ENCODE results near the gene ALKBH5.

ALKBH5 gene

DNA sequence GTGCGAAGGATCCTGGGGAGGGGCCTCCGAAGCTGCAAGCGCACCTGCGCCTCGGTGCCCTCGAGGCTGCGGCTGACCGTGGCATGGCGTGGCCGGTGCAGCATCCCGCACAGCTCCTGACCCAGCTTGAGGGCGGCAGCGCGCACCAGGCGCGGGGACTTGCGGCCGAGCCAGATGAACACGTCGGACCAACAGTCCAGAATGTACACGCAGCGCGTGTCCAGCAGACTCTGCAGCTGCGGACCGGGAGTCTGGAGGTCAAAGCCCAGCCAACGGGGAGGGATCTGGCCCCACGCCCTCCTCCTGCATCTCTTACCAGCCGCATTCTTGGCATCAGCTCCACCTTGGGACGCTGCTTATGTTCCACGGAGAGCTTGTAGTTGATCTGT lies 64.0 kb downstream of the ALKBH5 start:
- no peak for DNase-seq

DNA sequence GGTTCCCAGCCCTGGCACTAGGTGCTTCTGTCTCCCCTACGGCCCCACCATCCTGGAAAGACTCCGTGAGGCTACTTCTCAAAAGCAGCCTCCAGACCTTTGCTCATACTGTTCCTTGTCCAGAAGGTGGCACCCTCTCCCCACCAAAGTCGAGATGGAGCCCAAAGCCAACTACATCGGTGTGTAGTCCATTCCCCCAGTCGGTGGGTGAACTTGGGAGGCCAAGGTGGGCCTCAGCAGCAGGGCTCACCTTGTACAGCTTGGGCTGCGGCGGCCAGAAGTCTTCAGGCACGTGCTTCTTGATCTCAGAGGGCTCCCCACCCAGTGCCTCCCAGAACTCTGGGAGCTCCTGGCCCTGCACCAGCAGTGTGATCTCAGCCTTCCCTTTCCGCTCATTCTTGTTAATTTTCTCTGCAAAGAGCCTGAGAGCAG lies 64.7 kb downstream of the ALKBH5 start:
- DNase-seq = peak; percentile 58

DNA sequence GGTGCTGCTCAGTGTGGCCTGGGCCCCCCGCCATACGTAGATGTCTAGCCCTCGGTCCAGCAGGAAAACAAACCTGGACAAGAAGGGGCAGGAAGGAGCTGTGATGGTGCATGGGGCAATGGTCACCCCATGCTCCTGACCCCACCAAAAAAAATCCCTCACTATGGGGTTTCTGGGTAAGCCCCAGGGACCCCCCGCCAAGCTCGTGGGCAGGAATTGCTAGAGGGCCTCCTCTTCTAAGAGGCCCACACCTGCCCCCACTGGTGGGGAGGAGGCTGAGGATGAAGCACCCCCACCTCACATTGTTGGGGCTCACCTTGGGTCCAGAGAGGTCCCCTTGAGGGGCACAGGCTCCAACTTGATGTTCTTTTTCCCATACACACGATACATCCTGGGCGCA lies 65.2 kb downstream of the ALKBH5 start:
- DNase-seq = no peak

DNA sequence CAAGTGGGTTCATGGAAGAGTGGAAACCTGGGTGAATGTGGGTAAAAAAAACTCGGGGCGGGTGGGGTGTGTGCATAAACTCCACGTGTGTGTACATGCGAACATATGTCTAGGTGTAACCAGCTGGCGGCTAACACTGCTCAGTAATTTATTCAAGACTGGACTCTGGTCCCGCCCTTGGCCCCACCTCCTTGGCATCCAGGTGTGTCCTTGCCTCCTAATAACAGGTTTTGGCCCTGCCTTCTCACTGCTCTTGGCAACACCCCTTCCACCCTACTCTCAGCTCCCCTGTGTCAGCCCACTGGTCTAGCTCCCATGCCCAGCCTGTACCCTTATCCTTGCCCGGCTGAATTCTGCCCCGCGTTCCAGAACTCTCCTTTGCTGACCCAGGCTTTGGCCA lies 66.6 kb downstream of the ALKBH5 start:
- DNase-seq = no peak

DNA sequence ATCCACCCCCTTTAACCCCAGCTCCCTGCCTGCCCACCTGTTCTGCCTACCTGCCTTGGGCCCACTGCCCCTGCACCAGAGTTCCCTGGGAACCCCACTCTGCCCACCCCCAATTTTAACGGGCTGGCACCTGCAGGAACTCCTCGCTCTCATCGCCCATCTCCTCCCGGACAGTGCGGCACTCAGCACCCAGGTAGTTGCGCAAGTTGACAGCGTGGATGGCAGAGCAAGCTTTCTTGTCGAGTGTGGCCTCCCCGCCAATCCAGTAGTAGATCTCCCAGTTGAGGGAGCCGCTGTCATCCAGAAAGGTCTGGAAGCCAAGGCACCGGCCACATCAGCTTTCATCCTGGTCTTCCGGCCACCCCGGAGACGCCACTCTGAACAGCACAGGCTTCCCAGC lies 67.1 kb downstream of the ALKBH5 start:
- no peak for DNase-seq

DNA sequence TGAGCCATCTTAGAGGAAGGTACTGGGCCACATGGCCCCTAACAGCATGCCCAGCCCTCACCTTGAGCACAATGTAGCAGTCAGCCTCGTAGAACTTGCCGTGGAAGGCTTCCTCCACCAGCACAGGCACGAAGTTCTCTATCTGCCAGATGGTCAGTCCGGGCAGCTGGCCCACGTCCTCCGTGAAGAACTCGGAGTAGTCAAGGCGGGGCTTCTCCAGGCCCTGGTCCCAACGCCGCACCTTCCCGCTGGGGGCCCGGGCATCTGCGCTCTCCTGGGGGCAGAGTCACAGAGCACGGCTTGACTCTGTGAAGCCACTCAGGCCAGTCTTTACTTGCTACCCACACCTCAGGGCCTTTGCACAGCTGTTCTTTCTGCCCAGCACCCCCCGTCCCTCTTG lies 67.6 kb downstream of the ALKBH5 start:
- no peak for DNase-seq

DNA sequence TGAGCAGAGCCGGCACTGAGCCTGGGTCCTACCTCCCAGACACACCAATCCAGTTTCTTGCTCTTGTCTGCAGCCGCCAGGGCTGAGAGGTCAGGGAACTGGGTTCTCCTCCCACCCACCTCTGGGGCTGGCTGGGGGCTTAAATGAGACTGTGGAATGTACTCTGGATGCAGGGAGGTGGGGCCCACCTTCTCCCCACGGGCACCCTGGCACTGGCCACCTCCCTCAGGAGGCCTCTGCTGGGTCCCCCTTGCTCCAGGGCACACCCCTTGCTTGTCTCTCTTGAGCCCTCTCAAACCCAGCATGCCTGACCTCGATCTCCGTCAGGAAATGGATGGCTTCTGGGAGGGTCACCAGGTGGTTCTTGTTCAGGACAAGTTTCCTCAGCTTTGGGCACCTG lies 68.5 kb downstream of the ALKBH5 start:
- DNase-seq = no peak

DNA sequence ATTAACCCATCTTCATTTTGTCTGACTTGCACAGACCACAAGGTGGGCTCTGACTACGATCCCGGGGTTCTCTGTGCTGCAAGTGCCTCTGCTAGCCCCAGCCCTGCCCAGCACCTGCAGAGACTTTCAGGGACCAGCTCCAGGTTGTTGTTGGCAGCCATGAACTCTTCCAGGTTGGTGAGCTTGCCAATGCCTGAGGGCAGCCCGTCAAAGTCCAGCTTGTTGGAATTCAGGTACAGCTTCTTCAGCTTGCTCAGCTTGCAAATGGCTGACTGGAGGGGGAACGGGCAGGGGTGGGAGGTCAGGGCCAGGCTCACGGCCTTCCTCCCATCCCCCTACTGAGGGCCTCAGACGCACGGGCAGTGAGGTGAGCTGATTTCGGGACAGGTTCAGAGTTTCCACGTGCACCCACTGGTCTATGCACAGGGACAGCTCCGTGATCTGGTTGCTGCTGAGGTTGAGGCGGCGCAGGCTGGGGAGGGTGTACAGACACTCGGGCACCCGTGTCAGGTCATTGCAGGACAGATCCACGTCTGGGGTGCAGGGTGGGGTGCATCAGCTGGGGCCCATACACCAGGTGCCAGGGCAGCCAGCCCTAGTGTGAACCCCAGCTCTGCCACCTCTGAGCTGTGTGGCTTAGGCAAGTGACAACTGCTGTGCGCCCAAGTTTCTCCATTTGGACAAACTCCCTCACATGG lies 69.7 kb downstream of the ALKBH5 start:
- DNase-seq = no peak

DNA sequence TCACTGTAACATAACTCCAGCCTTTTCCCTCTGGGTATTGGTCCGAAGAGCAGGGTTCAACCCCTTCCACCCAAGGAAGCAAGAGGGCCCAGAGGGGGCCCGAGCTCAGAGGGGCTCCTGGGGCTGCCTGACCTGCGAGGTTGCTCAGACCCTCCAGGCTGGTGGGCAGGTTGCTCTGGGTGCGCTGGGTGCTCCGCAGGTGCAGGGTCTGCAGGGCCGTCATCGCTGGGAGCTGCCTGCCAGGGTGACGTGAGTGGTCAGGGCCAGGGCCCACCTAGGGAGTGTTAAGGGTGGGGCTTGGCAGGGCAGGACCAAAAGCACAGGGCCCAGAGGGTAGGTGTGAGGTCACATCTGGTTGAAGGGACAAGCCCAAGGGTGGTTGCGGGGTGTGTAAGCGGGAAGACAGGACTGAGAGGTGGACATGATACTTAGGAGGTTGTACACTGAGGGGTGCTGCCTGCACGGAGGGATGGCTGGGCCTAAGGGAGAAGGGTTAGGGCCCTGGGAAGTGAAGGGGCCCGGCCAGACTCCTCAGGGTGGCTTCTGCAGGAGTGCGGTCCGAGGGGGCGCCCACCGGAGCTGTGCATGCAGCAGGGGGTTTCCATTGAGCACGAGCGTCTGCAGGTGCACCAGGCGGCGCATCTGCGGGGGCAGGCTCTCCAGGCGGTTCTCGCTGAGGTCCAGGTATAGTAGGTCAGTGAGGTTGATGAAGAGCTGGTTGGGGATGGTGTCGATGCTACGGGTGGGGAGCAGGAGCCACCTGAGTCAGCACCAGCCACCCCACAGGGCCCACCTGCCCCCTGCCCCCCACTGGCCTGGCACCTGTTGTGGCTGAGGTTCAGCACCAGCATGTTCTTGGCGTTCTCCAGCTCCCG lies 70.6 kb downstream of the ALKBH5 start:
- no peak for DNase-seq

DNA sequence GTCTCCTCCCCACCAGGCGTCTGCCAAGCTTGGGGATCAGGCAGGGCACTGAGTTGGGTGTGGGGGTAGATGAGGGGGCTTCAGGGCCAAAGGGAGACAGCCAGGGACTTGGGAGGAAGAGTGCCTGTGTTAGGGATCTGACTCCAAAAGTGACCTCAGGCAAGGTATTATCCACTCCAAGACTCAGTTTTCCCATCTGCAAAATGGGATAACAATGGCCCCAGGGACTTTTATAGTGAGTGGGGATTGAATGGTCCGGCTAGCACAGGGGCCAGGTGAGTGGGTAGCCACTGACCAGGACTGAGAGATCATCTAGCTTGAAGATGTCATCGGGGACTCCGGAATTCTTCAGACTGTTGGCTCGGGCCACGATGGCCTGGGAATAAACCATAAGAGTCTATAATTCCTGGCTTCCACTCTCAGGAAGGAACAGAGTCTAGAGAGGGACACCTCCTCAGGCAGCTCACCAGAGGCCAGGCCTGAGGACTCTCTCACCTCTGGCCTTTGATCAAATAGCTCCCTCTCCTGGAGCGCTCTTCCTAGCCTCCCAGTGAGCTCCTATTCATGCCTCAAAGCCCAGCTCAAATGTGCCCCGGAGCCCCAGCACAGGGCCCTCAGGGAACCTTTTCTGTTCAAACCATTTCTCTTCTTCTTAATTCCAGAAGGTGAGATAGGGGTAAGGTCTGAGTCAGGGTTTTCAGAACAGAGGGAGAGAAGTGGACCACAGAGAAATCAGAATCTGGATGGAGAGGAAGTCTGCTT lies 71.4 kb downstream of the ALKBH5 start:
- no peak for DNase-seq

DNA sequence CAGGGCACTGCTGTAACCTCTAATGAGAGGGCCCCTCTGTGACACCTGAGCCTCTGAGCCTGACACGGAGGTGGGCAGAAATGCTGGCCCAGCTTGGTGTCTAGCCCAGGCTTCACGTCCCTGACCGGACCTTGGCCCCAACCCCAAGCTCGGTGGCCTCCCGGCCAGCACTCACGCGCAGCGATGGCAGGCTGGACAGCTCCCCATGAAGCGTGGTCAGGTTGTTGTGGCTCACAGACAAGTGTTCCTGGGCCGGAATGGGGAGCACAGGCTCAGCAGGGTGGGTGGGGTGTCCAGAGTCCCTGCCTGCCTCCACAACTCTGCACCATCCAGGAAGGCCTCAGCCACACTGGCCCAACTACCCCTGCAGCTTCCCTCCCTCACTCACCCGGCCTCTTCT lies 72.7 kb downstream of the ALKBH5 start:
- no peak for DNase-seq

DNA sequence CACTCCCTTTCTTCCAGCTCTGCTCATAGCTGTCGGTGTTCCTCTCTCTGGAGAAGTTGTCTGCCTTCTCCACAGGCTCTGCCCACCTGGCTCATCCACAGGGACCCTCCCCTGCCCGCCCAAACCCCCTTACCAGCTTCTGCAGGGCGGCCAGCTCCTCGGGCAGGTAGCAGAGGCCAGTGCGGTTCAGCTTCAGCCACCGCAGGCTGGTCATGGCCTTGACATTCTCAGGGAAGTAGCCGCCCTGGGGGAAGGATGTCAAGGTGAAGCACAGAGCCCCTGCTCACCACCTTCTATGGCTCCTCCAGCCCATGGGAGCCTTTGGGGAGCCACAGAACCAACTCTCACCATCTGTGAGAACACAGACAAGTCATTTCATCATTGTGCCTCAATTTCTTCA lies 73.1 kb downstream of the ALKBH5 start:
- DNase-seq = no peak

DNA sequence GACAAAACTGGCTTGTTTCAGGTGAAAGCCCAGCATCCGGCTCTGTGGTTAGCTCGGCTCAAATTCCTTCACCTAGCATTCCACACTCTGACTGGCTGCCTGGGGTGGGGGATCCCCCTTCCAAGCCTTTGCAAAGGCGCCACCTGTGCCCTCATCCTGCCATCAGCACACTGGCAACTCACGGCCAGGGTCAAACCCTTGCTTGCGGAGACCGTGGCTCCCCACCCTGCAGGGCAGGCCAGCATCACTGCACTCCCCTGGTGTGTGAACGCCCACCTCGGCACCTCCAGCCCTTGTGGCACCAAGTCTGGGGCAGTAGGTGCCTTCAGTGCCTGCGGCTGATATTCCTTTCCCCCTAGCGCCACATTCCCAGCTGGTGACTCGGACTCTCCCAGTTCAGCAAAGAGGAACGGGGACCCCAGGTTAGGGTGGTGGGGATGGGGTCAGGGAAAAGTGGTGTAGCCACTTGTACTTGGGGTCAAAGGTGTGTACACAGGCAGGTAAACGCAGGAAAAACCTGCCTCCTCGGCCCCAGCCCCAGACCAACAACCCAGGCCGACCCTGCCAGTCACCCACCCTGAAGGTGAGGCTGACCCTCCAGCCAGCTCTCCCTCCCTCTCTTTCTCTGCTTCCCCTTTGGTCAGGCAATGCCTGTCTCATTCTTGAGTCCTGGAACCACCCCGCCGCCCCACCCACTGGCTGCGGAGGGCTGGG lies 73.8 kb downstream of the ALKBH5 start:
- no peak for DNase-seq

DNA sequence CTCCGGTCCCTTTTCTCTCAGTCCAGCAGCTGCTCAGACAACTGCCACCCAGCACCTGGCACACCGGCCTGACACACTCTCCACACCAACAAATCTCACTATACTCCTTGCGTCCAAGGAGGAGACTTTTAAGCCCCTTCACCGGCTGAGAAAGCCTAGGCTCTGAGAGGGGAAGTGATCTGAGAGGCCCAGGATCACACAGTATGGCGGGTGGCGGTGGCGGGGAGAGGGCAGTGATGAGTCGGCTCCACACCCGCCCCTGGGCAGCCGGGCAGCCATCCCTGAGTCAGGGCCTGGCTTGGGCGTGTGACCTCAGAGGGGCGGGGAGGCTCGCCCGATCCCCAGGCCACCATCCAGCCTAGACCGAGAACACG lies 74.3 kb downstream of the ALKBH5 start:
- DNase-seq = peak; percentile 41

DNA sequence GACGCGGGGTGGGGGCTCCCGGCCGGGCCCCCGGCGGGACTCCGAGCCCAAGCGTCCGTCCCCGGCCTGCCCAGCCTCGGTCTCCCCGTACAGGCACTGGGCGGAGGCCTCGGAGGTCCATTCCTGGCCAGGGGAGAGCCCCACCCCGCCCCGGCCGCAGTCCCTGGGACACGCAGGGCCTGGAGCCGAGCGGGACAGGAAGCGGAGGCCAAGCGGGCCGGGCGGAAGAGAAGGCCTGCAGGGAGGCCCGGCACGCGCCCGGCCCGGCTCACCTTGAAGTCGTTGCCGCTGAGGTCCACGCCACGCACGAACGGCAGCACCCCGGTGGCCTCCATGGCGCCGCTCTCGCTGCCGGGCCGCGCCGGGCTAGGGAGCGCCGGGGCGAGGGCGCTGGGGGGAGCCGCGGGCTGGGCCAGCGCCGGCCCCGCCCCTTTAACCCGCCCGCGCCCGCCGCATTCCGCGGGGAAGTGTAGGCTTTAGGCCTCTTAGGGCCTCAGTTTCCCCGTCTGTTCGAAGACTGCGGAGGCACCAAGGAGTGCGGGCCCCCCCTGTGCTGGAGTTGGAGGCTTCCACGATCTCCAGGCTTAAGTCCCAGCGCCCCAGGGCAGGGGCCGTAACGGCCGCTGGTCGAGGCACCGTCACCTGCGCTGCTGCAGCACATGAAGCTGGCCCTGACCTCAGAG lies 74.9 kb downstream of the ALKBH5 start, which contains the start of gene FLII:
Gene FLII (minus strand): TSS at position 383 of the 683 bp plus-strand sequence. CDS start 48 bp downstream, at position 335.
- DNase-seq = peak; percentile 70
